GM21619 (cell line): ENCODE data around the gene TRMT112.

Source experiments
- ATAC-seq: cut with Tn5 transposase; IDR thresholded peaks from one replicate; pipeline ENCODE4 v1.9.1; 2021; ENCODE audit not compliant: unreplicated experiment

TRMT112 gene

GRCh38 chr11:64276653-64277431 lies 40.5 kb downstream of the TRMT112 start:
- ATAC-seq = no peak

GRCh38 chr11:64275841-64276240 lies 41.5 kb downstream of the TRMT112 start:
- no peak for ATAC-seq

GRCh38 chr11:64275031-64275800 lies 42.1 kb downstream of the TRMT112 start:
- ATAC-seq = no peak

GRCh38 chr11:64269540-64270220 lies 47.7 kb downstream of the TRMT112 start:
- peak; percentile 60 for ATAC-seq

- ATAC-seq = peak; percentile 14
Observed at GRCh38 chr11:64268893-64269539, 48.3 kb downstream of the TRMT112 start.

- ATAC-seq = no peak
Observed at GRCh38 chr11:64268025-64268892, 49.1 kb downstream of the TRMT112 start.

DNA sequence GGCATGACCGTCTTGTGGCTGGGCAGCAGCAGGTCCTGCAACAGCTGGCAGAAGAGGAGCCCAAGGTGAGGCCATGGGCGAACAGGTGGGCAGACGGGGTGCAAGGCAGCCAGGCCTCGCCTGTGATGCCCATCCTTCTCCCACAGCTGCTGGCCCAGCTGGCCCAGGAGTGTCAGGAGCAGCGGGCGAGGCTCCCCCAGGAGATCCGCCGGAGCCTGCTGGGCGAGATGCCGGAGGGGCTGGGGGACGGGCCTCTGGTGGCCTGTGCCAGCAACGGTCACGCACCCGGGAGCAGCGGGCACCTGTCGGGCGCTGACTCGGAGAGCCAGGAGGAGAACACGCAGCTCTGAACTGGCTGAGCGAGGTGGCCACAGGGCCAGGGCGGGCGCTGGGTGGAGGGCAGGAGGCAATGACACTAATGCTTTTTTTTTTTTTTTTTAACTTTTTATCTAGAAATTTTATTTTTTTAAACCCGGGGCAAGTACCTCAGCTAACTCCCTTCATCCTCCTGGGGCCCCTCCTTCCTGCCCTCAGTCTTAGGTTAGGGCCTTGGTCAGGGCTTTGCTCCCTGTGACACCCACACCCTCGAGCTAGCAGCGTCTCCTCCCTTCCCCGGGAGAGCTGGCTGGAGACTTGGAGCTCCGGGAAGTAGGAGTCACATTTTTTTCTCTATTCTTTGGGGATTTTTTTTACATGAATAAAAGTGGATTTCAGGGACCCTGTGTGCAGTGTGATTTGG lies 50.0 kb downstream of the TRMT112 start:
- ATAC-seq = no peak
